Measurements from ENCODE around the gene ISCA1. TPM values are rescaled to one million over a fixed set of nuclear protein-coding genes. Genes with fewer than 3 reads are reported as not detected.

ISCA1 gene
- polyA plus RNA-seq, 1 donor (not counting 4 experiments of a cell fraction or from before 2014, with no cell fraction given), result 37.4 TPM

- Histone ChIP-seq H3K9me1 (ENCODE audit: control insufficient read depth, extremely low read depth, insufficient read depth, low read length) (no peaks in the 10 kb centered on the region), H3K9me3 (ENCODE audit: control insufficient read depth, low read depth, low read length) (no peaks in the 10 kb centered on the region), H3K4me1 (ENCODE audit: control insufficient read depth, extremely low read depth, insufficient read depth, low read length) (no peaks in the 10 kb centered on the region), H3K4me3 (ENCODE audit: control insufficient read depth in 2 of 3, extremely low read depth in 1 of 3, insufficient read depth in 2 of 3, low read depth in 1 of 3, low read length in 3 of 3) (no peak overlapping the region), H2AFZ (ENCODE audit: control insufficient read depth, low read length) (no peak overlapping the region), H3K27ac (ENCODE audit: control insufficient read depth, insufficient read depth, low read length) (no peak overlapping the region), H3K27me3 (ENCODE audit: control insufficient read depth, extremely low read depth, insufficient read depth, low read length) (no peaks in the 10 kb centered on the region), H3K4me2 (ENCODE audit: control insufficient read depth, extremely low read depth, insufficient read depth, low read depth, low read length) (no peak overlapping the region), H4K20me1 (ENCODE audit: control insufficient read depth, extremely low read depth, insufficient read depth, low read length) (no peaks in the 10 kb centered on the region), H3K9ac (ENCODE audit: control insufficient read depth, extremely low read depth, insufficient read depth, low read length) (no peak overlapping the region), H3K36me3 (ENCODE audit: control insufficient read depth in 2 of 2, extremely low read depth in 1 of 2, insufficient read depth in 2 of 2, low read length in 2 of 2) (peaks cover 8 to 9% of the 10 kb centered on the region in 2 experiments), H3K79me2 (ENCODE audit: control insufficient read depth, insufficient read depth, low read length) (no peaks in the 10 kb centered on the region)
- DNase-seq (ENCODE audit: low read depth, low spot score) (no peak), FAIRE-seq (no peak)
- dilution Hi-C loops (cut with MboI; ENCODE audit: extremely low pct_ligation_motif_present, low sequenced_read_pairs), result no loop called here
- no peak for TF ChIP-seq CTCF (optimal IDR thresholded peaks at IDR 0.05 in 1 of 3, IDR thresholded peaks at IDR 0.05 in 1 of 3, conservative IDR thresholded peaks at IDR 0.05 in 1 of 3; ENCODE audit: extremely low read depth in 1 of 3, insufficient read depth in 2 of 3, low read length in 3 of 3)
- TF ChIP-seq EZH2 (IDR thresholded peaks at IDR 0.05; ENCODE audit: low read length), result no peak
These were observed 19.8 kb downstream of the ISCA1 start for GRCh38 chr9:86262492-86262891.

- H3K9me1 ChIP-seq (ENCODE audit: control insufficient read depth, extremely low read depth, insufficient read depth, low read length), result no peaks in the 10 kb centered on the region
- H3K27ac ChIP-seq (ENCODE audit: control insufficient read depth, insufficient read depth, low read length), result no peak within 1 kb of the TSS
- TF ChIP-seq EZH2 (IDR thresholded peaks at IDR 0.05; ENCODE audit: low read length) (no peak), CTCF (optimal IDR thresholded peaks at IDR 0.05 in 1 of 3, IDR thresholded peaks at IDR 0.05 in 1 of 3, conservative IDR thresholded peaks at IDR 0.05 in 1 of 3; ENCODE audit: extremely low read depth in 1 of 3, insufficient read depth in 2 of 3, low read length in 3 of 3) (no peak)
- H3K9ac ChIP-seq (ENCODE audit: control insufficient read depth, extremely low read depth, insufficient read depth, low read length), result no peak within 1 kb of the TSS
- FAIRE-seq (no peak), DNase-seq (ENCODE audit: low read depth, low spot score) (no peak)
- no peak within 1 kb of the TSS for H2AFZ ChIP-seq (ENCODE audit: control insufficient read depth, low read length)
- H3K4me3 ChIP-seq (ENCODE audit: control insufficient read depth in 2 of 3, extremely low read depth in 1 of 3, insufficient read depth in 2 of 3, low read depth in 1 of 3, low read length in 3 of 3), result no peak within 1 kb of the TSS
- no peaks in the 10 kb centered on the region for H4K20me1 ChIP-seq (ENCODE audit: control insufficient read depth, extremely low read depth, insufficient read depth, low read length)
- peaks cover 8 to 9% of the 10 kb centered on the region in 2 experiments for H3K36me3 ChIP-seq (ENCODE audit: control insufficient read depth in 2 of 2, extremely low read depth in 1 of 2, insufficient read depth in 2 of 2, low read length in 2 of 2)
- H3K4me1 ChIP-seq (ENCODE audit: control insufficient read depth, extremely low read depth, insufficient read depth, low read length), result no peaks in the 10 kb centered on the region
- no peak within 1 kb of the TSS for H3K4me2 ChIP-seq (ENCODE audit: control insufficient read depth, extremely low read depth, insufficient read depth, low read depth, low read length)
- dilution Hi-C loops (cut with MboI; ENCODE audit: extremely low pct_ligation_motif_present, low sequenced_read_pairs), result no loop called here
- no peaks in the 10 kb centered on the region for H3K27me3 ChIP-seq (ENCODE audit: control insufficient read depth, extremely low read depth, insufficient read depth, low read length)
- H3K79me2 ChIP-seq (ENCODE audit: control insufficient read depth, insufficient read depth, low read length), result no peaks in the 10 kb centered on the region
- no peaks in the 10 kb centered on the region for H3K9me3 ChIP-seq (ENCODE audit: control insufficient read depth, low read depth, low read length)
These were observed 22.8 kb downstream of the ISCA1 start, which contains the start of gene C9orf153 for GRCh38 chr9:86259557-86259956. Gene C9orf153, minus strand, starts transcription at chr9:86259657. Its CDS starts 30,054 bp downstream, at chr9:86229603.
